HepG2 (cell line): ENCODE results near the gene ARFGAP2. TPM values are rescaled to one million over a fixed set of nuclear protein-coding genes. Genes with fewer than 3 reads are reported as not detected.

Experiments used
- ATAC-seq: fragments of 200-7000 bp; cut with Tn5 transposase; 3 replicates; pipeline ENCODE4 v1.9.1; 2020; ENCODE audit warnings: mild to moderate bottlenecking, moderate library complexity
- BruUV-seq: library from RNA; stranded (reverse); fragments of 400-500 nt; replicated peaks from 2 replicates; lab custom pipeline; 2021; lab: Mats Ljungman, UMichigan
- CTCF ChIA-PET: fragments of 300-600 bp; formaldehyde crosslinking; extraction: SDS; loops from one replicate; lab custom pipeline; 2021; ENCODE audit warnings: low total read pairs, inconsistent platforms, low intra/inter-chr PET ratio; lab: Yijun Ruan, JAX
- POLR2A ChIA-PET: fragments of 350-600 bp; sonication (Branson Sonifier 250); formaldehyde crosslinking; loops from one replicate; lab custom pipeline; 2020; ENCODE audit warnings: antibody characterized with exemption, inconsistent platforms; lab: Yijun Ruan, JAX
- DNase-seq: peaks from one replicate; pipeline ENCODE4 v3.0.0-alpha.2; 2015; ENCODE audit warnings: low spot score
- FAIRE-seq: peaks from 3 replicates; lab custom pipeline; 2011; peaks lifted over from hg19 to GRCh38; lab: Jason Lieb, UNC
- H2AFZ ChIP-seq: one replicate; pipeline ENCODE4 v1.6.1; 2011; ENCODE audit warnings: low read length, inconsistent platforms
- H3K27ac ChIP-seq: fragments of 300-600 bp; 3 replicates; pipeline ENCODE4 v1.8.0; 2011; ENCODE audit warnings: mixed run types, mild to moderate bottlenecking, mixed read lengths, low read length, inconsistent platforms; ENCODE audit not compliant: insufficient read depth; ENCODE audit errors: extremely low read length
- H3K27me3 ChIP-seq, 2 experiments: fragments of 200-600 bp in 1 of 2; 2 replicates in 1 of 2; 3 replicates in 1 of 2; pipeline versions ENCODE4 v1.6.0 to v1.8.0; 2011; ENCODE audit warnings: low read length in 2 of 2, mild to moderate bottlenecking in 2 of 2, moderate library complexity in 2 of 2, inconsistent platforms in 1 of 2; ENCODE audit not compliant: insufficient read depth in 2 of 2, control insufficient read depth in 1 of 2
- H3K36me3 ChIP-seq, 2 experiments: fragments of 200-600 bp in 1 of 2; replicated peaks in 1 of 2; 2 replicates in 1 of 2; 3 replicates in 1 of 2; pipeline versions ENCODE4 v1.5.1 to v1.8.0; 2011; ENCODE audit warnings: low read length in 2 of 2, inconsistent platforms in 1 of 2; ENCODE audit not compliant: insufficient read depth in 2 of 2, control insufficient read depth in 1 of 2
- H3K4me1 ChIP-seq: 2 replicates; pipeline ENCODE4 v1.5.1; 2012; ENCODE audit warnings: low read length, inconsistent platforms; ENCODE audit not compliant: insufficient read depth
- H3K4me2 ChIP-seq: 2 replicates; pipeline ENCODE4 v1.6.0; 2011; ENCODE audit warnings: low read depth, low read length, inconsistent platforms
- H3K4me3 ChIP-seq, 3 experiments: fragments of 200-600 bp in 1 of 3; sonication (generic), shearing (Covaris generic) in 1 of 3; replicated peaks in 1 of 3; 2 replicates each; pipeline ENCODE4 v1.5.1; 2011 to 2016; ENCODE audit warnings: low read length in 3 of 3, inconsistent platforms in 2 of 3, low read depth in 2 of 3, mild to moderate bottlenecking in 2 of 3, control low read depth in 1 of 3, mixed read lengths in 1 of 3; ENCODE audit not compliant: insufficient read depth in 1 of 3
- H3K79me2 ChIP-seq: one replicate; pipeline ENCODE4 v1.6.1; 2011; ENCODE audit warnings: low read length, inconsistent platforms; ENCODE audit not compliant: insufficient read depth
- H3K9ac ChIP-seq: 2 replicates; pipeline ENCODE4 v1.6.0; 2011; ENCODE audit warnings: mild to moderate bottlenecking, low read depth, low read length, inconsistent platforms; ENCODE audit not compliant: insufficient read depth
- H3K9me3 ChIP-seq: 2 replicates; pipeline ENCODE4 v1.5.1; 2012; ENCODE audit warnings: mild to moderate bottlenecking, low read length
- H4K20me1 ChIP-seq: 2 replicates; pipeline ENCODE4 v1.6.0; 2011; ENCODE audit warnings: inconsistent platforms, mild to moderate bottlenecking, low read length, moderate library complexity; ENCODE audit not compliant: insufficient read depth
- ADNP ChIP-seq: sonication (generic); formaldehyde crosslinking; IDR thresholded peaks from 2 replicates; pipeline ENCODE4 v1.4.0; 2020; ENCODE audit warnings: missing genetic modification reagents
- HNRNPUL1 ChIP-seq: fragments of 200-400 bp; formaldehyde crosslinking; IDR thresholded peaks from 2 replicates; pipeline ENCODE4 v1.6.1; 2017; ENCODE audit warnings: low read depth, mild to moderate bottlenecking, low read length, moderate library complexity
- IRX3 ChIP-seq: sonication (generic); formaldehyde crosslinking; IDR thresholded peaks from 2 replicates; pipeline ENCODE4 v1.8.1; 2023; ENCODE audit warnings: mild to moderate bottlenecking, low read depth, missing genetic modification reagents, borderline replicate concordance
- KDM2A ChIP-seq: sonication (generic); formaldehyde crosslinking; IDR thresholded peaks from 2 replicates; pipeline ENCODE4 v1.4.0; 2020; ENCODE audit warnings: low read depth, missing genetic modification reagents, borderline replicate concordance
- SALL2 ChIP-seq: sonication (generic); formaldehyde crosslinking; IDR thresholded peaks from 2 replicates; pipeline ENCODE4 v1.8.1; 2023; ENCODE audit warnings: mild to moderate bottlenecking, missing genetic modification reagents, inconsistent platforms
- TAF15 ChIP-seq: fragments of 200-400 bp; formaldehyde crosslinking; IDR thresholded peaks from one replicate; pipeline ENCODE4 v1.6.1; 2018; ENCODE audit warnings: mild to moderate bottlenecking, low read depth, low read length; ENCODE audit not compliant: poor library complexity, severe bottlenecking
- ZNF263 ChIP-seq: sonication (generic); formaldehyde crosslinking; IDR thresholded peaks from 2 replicates; pipeline ENCODE4 v1.4.0; 2020; ENCODE audit warnings: missing genetic modification reagents
- ZSCAN21 ChIP-seq: sonication (generic); formaldehyde crosslinking; IDR thresholded peaks from 2 replicates; pipeline ENCODE4 v1.8.0; 2022; ENCODE audit warnings: mild to moderate bottlenecking, missing genetic modification reagents, moderate library complexity, borderline replicate concordance
- WGBS: methylation state at CpG from one replicate; pipeline ENCODE4 v1.1.6; 2017; ENCODE audit warnings: low lambda C conversion rate; 5-methylcytosine and 5-hydroxymethylcytosine counted together
- in situ Hi-C: cut with HindIII; loops from 2 replicates; pipeline ENCODE4 v1.10.0; 2017; ENCODE audit warnings: low pct_unique_long_range_greater_than_20kb; ENCODE audit not compliant: extremely low pct_ligation_motif_present
- intact Hi-C: fragments of 100-400 bp; cut with micrococcal nuclease; formaldehyde crosslinking; loops from one replicate; pipeline ENCODE4 v1.10.0; 2022; ENCODE audit not compliant: unreplicated experiment
- polyA plus RNA-seq, 8 experiments: library from polyadenylated mRNA; depleted of rRNA in 3 of 8; stranded (reverse) in 7 of 8; unstranded in 1 of 8; fragments of >200 nt; fragmentation: Illumina TruSeq in 4 of 8; extraction: Trizol in 4 of 8; gene quantifications; 2 replicates each; pipeline versions ENCODE4 v1.2.1 to v1.2.3, GENCODE V29; 2011 to 2016; ENCODE audit warnings: low read depth in 4 of 8, missing spikeins in 1 of 8, mixed read lengths in 1 of 8; ENCODE audit not compliant: insufficient read depth in 1 of 8
- total RNA-seq, 5 experiments: library from RNA; depleted of rRNA; stranded (reverse); fragments of >200 nt; fragmentation: Illumina TruSeq; extraction: Trizol; gene quantifications; 2 replicates each; pipeline ENCODE4 v1.2.3, GENCODE V29; 2016; ENCODE audit warnings: low read depth in 1 of 5
- TF ChIP-seq, protein P1 (sequence below), 2 experiments: sonication (generic) in 1 of 2; formaldehyde crosslinking in 1 of 2; IDR thresholded peaks; 2 replicates each; pipeline versions ENCODE4 v1.6.1 to v1.9.0; 2014 to 2022; ENCODE audit warnings: antibody characterized with exemption in 1 of 2, borderline replicate concordance in 1 of 2, inconsistent platforms in 1 of 2, low read depth in 1 of 2, missing genetic modification reagents in 1 of 2

The ARFGAP2 gene
- total and polyA plus RNA-seq, 2 of the 13 experiments (the other 11 are each of a cell fraction or from before 2014, with no cell fraction given): 32.3 to 75.3 TPM

DNA sequence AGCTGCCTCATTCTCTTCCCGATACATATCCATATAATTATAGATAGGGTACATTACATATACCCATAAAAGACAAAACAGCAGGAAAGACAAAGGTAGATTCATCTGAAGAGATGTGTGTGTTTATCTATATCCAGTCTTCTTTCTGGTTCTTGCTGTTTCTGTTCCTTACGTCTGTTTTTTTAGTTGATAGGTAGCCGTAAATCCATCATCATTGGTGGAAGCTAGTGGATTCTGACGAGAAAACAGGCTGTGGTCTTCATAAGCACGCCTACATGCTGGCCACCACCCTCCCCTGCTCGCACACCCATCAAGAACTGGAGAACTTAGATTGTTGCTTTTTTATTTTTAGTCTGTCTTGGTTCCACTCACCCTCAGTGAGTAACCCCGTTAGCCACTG lies 51.6 kb downstream of the ARFGAP2 start:
- no peak for DNase-seq
- no peak for FAIRE-seq

More for the DNA sequence above, 51.6 kb downstream of the ARFGAP2 start:
- in situ Hi-C loops (no loop called here), intact Hi-C loops (no loop called here)
- H3K79me2 ChIP-seq: no peaks in the 10 kb centered on the region
- CTCF ChIA-PET: no interaction called here
- WGBS: 92% methylated on average over 7 of the region's 7 CpGs
- H2AFZ ChIP-seq: no peak overlapping the region
- no peak overlapping the region for H3K9ac ChIP-seq
- H3K27ac ChIP-seq: no peak overlapping the region
- peaks cover 2% of the 10 kb centered on the region for H3K4me1 ChIP-seq
- no peak for TF ChIP-seq SALL2 (CRISPR knock-in tag)
- TF ChIP-seq TAF15: no peak
- TF ChIP-seq KDM2A (CRISPR knock-in tag): no peak
- no peak for TF ChIP-seq ZNF263
- no peak for TF ChIP-seq HNRNPUL1
- no peak for TF ChIP-seq IRX3 (CRISPR knock-in tag)
- TF ChIP-seq, protein P1, sequence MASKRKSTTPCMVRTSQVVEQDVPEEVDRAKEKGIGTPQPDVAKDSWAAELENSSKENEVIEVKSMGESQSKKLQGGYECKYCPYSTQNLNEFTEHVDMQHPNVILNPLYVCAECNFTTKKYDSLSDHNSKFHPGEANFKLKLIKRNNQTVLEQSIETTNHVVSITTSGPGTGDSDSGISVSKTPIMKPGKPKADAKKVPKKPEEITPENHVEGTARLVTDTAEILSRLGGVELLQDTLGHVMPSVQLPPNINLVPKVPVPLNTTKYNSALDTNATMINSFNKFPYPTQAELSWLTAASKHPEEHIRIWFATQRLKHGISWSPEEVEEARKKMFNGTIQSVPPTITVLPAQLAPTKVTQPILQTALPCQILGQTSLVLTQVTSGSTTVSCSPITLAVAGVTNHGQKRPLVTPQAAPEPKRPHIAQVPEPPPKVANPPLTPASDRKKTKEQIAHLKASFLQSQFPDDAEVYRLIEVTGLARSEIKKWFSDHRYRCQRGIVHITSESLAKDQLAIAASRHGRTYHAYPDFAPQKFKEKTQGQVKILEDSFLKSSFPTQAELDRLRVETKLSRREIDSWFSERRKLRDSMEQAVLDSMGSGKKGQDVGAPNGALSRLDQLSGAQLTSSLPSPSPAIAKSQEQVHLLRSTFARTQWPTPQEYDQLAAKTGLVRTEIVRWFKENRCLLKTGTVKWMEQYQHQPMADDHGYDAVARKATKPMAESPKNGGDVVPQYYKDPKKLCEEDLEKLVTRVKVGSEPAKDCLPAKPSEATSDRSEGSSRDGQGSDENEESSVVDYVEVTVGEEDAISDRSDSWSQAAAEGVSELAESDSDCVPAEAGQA (IDR thresholded peaks at IDR 0.05; ENCODE audit: low read depth): no peak
- TF ChIP-seq, protein P1 (CRISPR knock-in tag; IDR thresholded peaks at IDR 0.05; ENCODE audit: borderline replicate concordance): no peak
- TF ChIP-seq ZSCAN21 (CRISPR knock-in tag): no peak
- TF ChIP-seq ADNP (CRISPR knock-in tag): no peak
- ATAC-seq: no peak
- H3K4me3 ChIP-seq: no peak overlapping the region
- H4K20me1 ChIP-seq: no peaks in the 10 kb centered on the region
- BruUV-seq: no TSS peak
- H3K27me3 ChIP-seq: no peaks in the 10 kb centered on the region
- H3K9me3 ChIP-seq: no peaks in the 10 kb centered on the region
- no peak overlapping the region for H3K4me2 ChIP-seq
- POLR2A ChIA-PET: no interaction called here
- no peaks in the 10 kb centered on the region for H3K36me3 ChIP-seq
